CD14-positive monocyte (primary cell): ENCODE results near the gene RMRP. TPM values are rescaled to one million over a fixed set of nuclear protein-coding genes. Genes with fewer than 3 reads are reported as not detected.

Experiments used
- DNase-seq, 3 donors: peaks; one replicate each; pipeline ENCODE4 v3.0.0-alpha.2; 2011 to 2022
- H2AFZ ChIP-seq: 2 replicates; pipeline ENCODE4 v1.6.0; 2012; ENCODE audit warnings: mild to moderate bottlenecking, low read depth, low read length, inconsistent platforms; ENCODE audit not compliant: insufficient read depth, poor library complexity, severe bottlenecking
- H3K27ac ChIP-seq, 2 donors: 1 replicate in 1 of 2; 2 replicates in 1 of 2; pipeline ENCODE4 v1.5.1; 2012 to 2013; ENCODE audit warnings: low read length in 2 of 2, control low read depth in 1 of 2, inconsistent platforms in 1 of 2, low read depth in 1 of 2, mild to moderate bottlenecking in 1 of 2
- H3K27me3 ChIP-seq, 2 donors: one replicate each; pipeline versions ENCODE4 v1.6.0 to v1.6.1; 2011 to 2013; ENCODE audit warnings: low read length in 2 of 2; ENCODE audit not compliant: control insufficient read depth in 2 of 2, insufficient read depth in 2 of 2
- H3K36me3 ChIP-seq, 2 donors: replicated peaks in 1 of 2; 1 replicate in 1 of 2; 2 replicates in 1 of 2; pipeline versions ENCODE4 v1.5.1 to v1.6.1; 2012 to 2013; ENCODE audit warnings: low read length in 2 of 2, control low read depth in 1 of 2, inconsistent platforms in 1 of 2, mild to moderate bottlenecking in 1 of 2; ENCODE audit not compliant: insufficient read depth in 2 of 2, control insufficient read depth in 1 of 2
- H3K4me1 ChIP-seq, 2 donors: 1 replicate in 1 of 2; 2 replicates in 1 of 2; pipeline versions ENCODE4 v1.5.1 to v1.6.1; 2012 to 2013; ENCODE audit warnings: low read length in 2 of 2, control low read depth in 1 of 2, inconsistent platforms in 1 of 2, mild to moderate bottlenecking in 1 of 2, moderate library complexity in 1 of 2; ENCODE audit not compliant: insufficient read depth in 2 of 2, control insufficient read depth in 1 of 2
- H3K4me2 ChIP-seq: replicated peaks from 2 replicates; pipeline ENCODE3; 2012; ENCODE audit warnings: low read length, moderate library complexity, mild to moderate bottlenecking; ENCODE audit not compliant: poor library complexity, severe bottlenecking; ENCODE audit errors: extremely low read depth
- H3K4me3 ChIP-seq, 3 experiments: fragments of 200-600 bp in 1 of 3; sonication (generic) in 1 of 3; replicated peaks in 1 of 3; 1 replicate in 2 of 3; 2 replicates in 1 of 3; pipeline ENCODE4 v1.5.1; 2011 to 2013; ENCODE audit warnings: low read length in 3 of 3, mild to moderate bottlenecking in 3 of 3, control low read depth in 2 of 3, low read depth in 2 of 3, inconsistent platforms in 1 of 3, moderate library complexity in 1 of 3
- H3K79me2 ChIP-seq: 2 replicates; pipeline ENCODE4 v1.6.0; 2012; ENCODE audit warnings: mild to moderate bottlenecking, control low read depth, inconsistent platforms, low read length, moderate library complexity; ENCODE audit not compliant: insufficient read depth
- H3K9ac ChIP-seq: 2 replicates; pipeline ENCODE4 v1.6.0; 2017; ENCODE audit warnings: low read length, mild to moderate bottlenecking; ENCODE audit not compliant: insufficient read depth, poor library complexity, severe bottlenecking
- H3K9me3 ChIP-seq, 2 donors: replicated peaks in 1 of 2; 1 replicate in 1 of 2; 2 replicates in 1 of 2; pipeline versions ENCODE4 v1.5.1 to v1.6.1; 2012 to 2013; ENCODE audit warnings: low read length in 2 of 2, control low read depth in 1 of 2; ENCODE audit not compliant: control insufficient read depth in 1 of 2, insufficient read depth in 1 of 2
- H4K20me1 ChIP-seq: 2 replicates; pipeline ENCODE4 v1.6.0; 2012; ENCODE audit warnings: mild to moderate bottlenecking, low read length, control low read depth, moderate library complexity; ENCODE audit not compliant: insufficient read depth
- H3K27ac Mint-ChIP-seq, 7 donors: one replicate each; pipeline ENCODE4 v1.8.0; 2020; ENCODE audit warnings: mild to moderate bottlenecking in 7 of 7, mixed read lengths in 7 of 7, moderate library complexity in 6 of 7, inconsistent platforms in 2 of 7
- H3K27me3 Mint-ChIP-seq, 3 donors: one replicate each; pipeline ENCODE4 v1.8.0; 2021 to 2022; ENCODE audit warnings: low read depth in 3 of 3, mild to moderate bottlenecking in 3 of 3, mixed read lengths in 3 of 3, moderate library complexity in 3 of 3, inconsistent platforms in 1 of 3
- H3K36me3 Mint-ChIP-seq, 2 donors: one replicate each; pipeline ENCODE4 v1.8.0; 2020; ENCODE audit warnings: mixed read lengths in 2 of 2, inconsistent platforms in 1 of 2, mild to moderate bottlenecking in 1 of 2
- H3K4me1 Mint-ChIP-seq: one replicate; pipeline ENCODE4 v1.8.0; 2020; ENCODE audit warnings: mild to moderate bottlenecking, mixed read lengths
- H3K4me3 Mint-ChIP-seq, 2 donors: one replicate each; pipeline ENCODE4 v1.8.0; 2020; ENCODE audit warnings: mild to moderate bottlenecking in 2 of 2, mixed read lengths in 2 of 2, moderate library complexity in 1 of 2
- H3K9me3 Mint-ChIP-seq, 7 donors: one replicate each; pipeline ENCODE4 v1.8.0; 2020 to 2022; ENCODE audit warnings: mixed read lengths in 7 of 7, mild to moderate bottlenecking in 6 of 7, moderate library complexity in 6 of 7, inconsistent platforms in 2 of 7
- WGBS: methylation state at CpG from one replicate; pipeline ENCODE4 v1.1.5; 2013; ENCODE audit warnings: missing lambda C conversion rate; ENCODE audit not compliant: insufficient coverage; 5-methylcytosine and 5-hydroxymethylcytosine counted together
- intact Hi-C, 2 donors: fragments of 100-400 bp; cut with micrococcal nuclease; formaldehyde crosslinking; loops; one replicate each; pipeline versions ENCODE4 v1.15.0 to v1.15.1; 2023
- polyA plus RNA-seq, 3 donors: library from polyadenylated mRNA; depleted of rRNA in 1 of 3; unstranded in 2 of 3; stranded (reverse) in 1 of 3; fragments of 300-500 nt in 2 of 3; fragments of >200 nt in 1 of 3; fragmentation: Illumina TruSeq in 2 of 3; gene quantifications; 1 replicate in 2 of 3; 2 replicates in 1 of 3; pipeline ENCODE4 v1.2.3, GENCODE V29; 2012 to 2021
- TF ChIP-seq, protein P1 (sequence below): fragments of 200-600 bp; IDR thresholded peaks from one replicate; pipeline ENCODE4 v1.8.0; 2022; ENCODE audit warnings: antibody characterized with exemption, mild to moderate bottlenecking

Gene RMRP
- polyA plus RNA-seq, 3 donors, result 13.3 TPM; not detected in 2

DNA sequence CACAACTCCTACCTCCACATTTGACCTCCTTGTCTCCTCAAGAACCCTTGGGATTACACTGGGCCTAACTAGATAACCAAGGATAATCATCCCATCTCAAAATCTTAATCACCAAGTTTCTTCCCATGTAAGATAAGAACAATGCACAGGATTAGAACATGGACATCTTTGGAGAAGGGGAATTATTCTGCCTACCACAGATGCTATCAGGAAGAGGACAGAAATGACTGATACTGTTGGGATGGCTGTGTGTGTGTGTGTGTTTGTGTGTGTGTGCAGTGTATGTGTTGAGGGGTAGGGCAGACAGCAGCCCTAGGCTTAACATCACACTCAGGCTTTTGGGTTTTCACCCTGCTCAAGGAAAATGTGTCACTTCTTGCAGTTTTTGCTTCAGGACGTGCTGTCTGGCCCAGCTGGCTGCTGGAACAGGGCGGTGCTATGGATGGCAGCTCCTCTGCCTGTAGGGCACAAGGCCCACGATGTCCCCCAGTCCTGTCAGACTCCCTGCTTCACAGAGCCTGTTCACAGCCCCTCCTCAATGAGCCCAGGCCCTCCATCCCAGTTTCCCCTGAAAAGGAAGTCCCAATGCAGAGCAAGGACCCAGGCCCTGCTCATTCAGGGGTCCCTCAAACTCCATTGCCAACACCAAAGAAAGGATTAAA lies 23.7 kb upstream of the RMRP start:
- Histone ChIP-seq H3K27ac (no peak overlapping the region), H3K9me3 (no peaks in the 10 kb centered on the region), H3K9ac (no peak overlapping the region), H3K4me2 (no peak overlapping the region), H4K20me1 (no peaks in the 10 kb centered on the region), H3K4me1 (peaks cover under 1% of the 10 kb centered on the region in 2 donors), H3K79me2 (no peaks in the 10 kb centered on the region), H3K27me3 (peaks cover 1 to 2% of the 10 kb centered on the region in 2 donors), H3K4me3 (no peak overlapping the region), H3K36me3 (no peaks in the 10 kb centered on the region), H2AFZ (no peak overlapping the region)
- H3K27me3 Mint-ChIP-seq, result peaks cover under 1 to 12% (median 9%) of the 10 kb centered on the region in 3 donors
- peaks cover under 1% of the 10 kb centered on the region for H3K4me1 Mint-ChIP-seq
- H3K9me3 Mint-ChIP-seq, result no peaks in the 10 kb centered on the region
- intact Hi-C loops, result no loop called here
- TF ChIP-seq, protein P1, sequence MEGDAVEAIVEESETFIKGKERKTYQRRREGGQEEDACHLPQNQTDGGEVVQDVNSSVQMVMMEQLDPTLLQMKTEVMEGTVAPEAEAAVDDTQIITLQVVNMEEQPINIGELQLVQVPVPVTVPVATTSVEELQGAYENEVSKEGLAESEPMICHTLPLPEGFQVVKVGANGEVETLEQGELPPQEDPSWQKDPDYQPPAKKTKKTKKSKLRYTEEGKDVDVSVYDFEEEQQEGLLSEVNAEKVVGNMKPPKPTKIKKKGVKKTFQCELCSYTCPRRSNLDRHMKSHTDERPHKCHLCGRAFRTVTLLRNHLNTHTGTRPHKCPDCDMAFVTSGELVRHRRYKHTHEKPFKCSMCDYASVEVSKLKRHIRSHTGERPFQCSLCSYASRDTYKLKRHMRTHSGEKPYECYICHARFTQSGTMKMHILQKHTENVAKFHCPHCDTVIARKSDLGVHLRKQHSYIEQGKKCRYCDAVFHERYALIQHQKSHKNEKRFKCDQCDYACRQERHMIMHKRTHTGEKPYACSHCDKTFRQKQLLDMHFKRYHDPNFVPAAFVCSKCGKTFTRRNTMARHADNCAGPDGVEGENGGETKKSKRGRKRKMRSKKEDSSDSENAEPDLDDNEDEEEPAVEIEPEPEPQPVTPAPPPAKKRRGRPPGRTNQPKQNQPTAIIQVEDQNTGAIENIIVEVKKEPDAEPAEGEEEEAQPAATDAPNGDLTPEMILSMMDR, result no peak
- no peak overlapping the region for H3K27ac Mint-ChIP-seq
- peaks cover 0 to under 1% of the 10 kb centered on the region in 2 donors for H3K36me3 Mint-ChIP-seq
- WGBS, result 94% methylated on average over 3 of the region's 3 CpGs
- H3K4me3 Mint-ChIP-seq, result no peak overlapping the region
- DNase-seq, result no peak

DNA sequence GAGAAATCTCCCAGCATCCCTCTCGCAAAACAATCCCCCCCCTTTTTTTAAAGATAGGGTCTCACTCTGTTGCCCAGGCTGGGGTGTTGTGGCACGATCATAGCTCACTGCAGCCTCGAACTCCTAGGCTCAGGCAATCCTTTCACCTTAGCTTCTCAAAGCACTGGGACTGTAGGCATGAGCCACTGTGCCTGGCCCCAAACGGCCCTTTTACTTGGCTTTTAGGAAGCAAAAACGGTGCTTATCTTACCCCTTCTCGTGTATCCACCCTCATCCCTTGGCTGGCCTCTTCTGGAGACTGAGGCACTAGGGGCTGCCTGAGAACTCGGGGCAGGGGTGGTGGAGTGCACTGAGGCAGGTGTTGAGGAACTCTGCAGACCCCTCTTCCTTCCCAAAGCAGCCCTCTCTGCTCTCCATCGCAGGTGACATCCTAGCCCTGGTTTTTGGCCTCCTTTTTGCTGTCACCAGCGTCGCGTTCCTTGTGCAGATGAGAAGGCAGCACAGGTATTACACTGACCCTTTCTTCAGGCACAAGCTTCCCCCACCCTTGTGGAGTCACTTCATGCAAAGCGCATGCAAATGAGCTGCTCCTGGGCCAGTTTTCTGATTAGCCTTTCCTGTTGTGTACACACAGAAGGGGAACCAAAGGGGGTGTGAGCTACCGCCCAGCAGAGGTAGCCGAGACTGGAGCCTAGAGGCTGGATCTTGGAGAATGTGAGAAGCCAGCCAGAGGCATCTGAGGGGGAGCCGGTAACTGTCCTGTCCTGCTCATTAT lies 22.7 kb upstream of the RMRP start:
- H3K27me3 ChIP-seq, result peaks cover 2 to 11% of the 10 kb centered on the region in 2 donors
- H2AFZ ChIP-seq, result no peak overlapping the region
- Mint-ChIP-seq H3K27ac (peak overlapping the region in 1 of 7 donors; percentile 47), H3K4me1 (peaks cover 7% of the 10 kb centered on the region), H3K4me3 (no peak overlapping the region), H3K36me3 (peaks cover 0 to 3% of the 10 kb centered on the region in 2 donors), H3K27me3 (peaks cover 8 to 19% (median 19%) of the 10 kb centered on the region in 3 donors), H3K9me3 (peaks cover 0 to 2% (median 0%) of the 10 kb centered on the region in 7 donors)
- no peaks in the 10 kb centered on the region for H3K79me2 ChIP-seq
- DNase-seq, result no peak
- TF ChIP-seq, protein P1, result no peak
- no peak overlapping the region for H3K27ac ChIP-seq
- H3K4me1 ChIP-seq, result peaks cover 10% of the 10 kb centered on the region in 2 donors
- H3K4me2 ChIP-seq, result no peak overlapping the region
- H3K9me3 ChIP-seq, result no peaks in the 10 kb centered on the region
- H3K36me3 ChIP-seq, result no peaks in the 10 kb centered on the region
- 89% methylated on average over 9 of the region's 15 CpGs for WGBS
- H3K4me3 ChIP-seq, result no peak overlapping the region
- no peaks in the 10 kb centered on the region for H4K20me1 ChIP-seq
- intact Hi-C loops, result no loop called here
- no peak overlapping the region for H3K9ac ChIP-seq
